Measurements from ENCODE around the gene CDCA4.

Gene CDCA4

DNA sequence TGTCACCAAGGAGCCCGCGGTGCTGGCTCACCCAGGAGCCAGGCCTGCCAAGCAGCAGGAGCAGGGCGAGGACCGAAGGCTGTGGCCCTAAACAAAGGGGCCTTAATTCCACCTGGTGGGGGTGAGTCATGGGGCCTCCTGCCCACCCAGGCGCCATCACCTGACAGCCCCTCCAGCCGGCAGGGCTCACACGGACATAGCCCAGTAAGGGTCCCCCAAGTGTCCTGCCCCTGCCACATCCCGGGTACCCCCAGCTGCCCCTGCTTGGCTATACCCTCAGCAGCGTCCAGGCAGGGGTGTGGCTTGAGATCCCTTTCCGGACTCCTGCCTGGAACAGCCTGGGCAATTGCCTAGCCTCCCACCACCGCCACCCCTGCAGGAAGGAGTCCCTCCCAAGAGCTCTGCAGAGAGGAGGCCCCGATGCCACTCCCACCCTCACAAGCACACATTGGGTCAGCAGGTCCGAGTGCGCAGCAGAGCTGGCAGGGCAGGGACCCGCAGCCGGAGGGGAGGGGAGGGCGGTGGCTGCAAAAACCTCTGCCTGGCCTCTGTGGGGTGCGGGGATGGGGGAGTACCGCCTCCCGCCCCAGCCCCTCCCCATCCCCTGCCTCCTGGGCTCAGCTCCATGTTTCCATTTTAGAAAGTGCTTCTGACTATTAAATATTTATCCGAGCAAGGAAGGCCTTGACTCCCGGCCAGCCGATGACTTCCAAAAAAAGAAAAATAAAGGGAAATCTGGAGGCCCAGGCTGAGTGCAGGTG lies 47.3 kb downstream of the CDCA4 start:
- no peak for FAIRE-seq

DNA sequence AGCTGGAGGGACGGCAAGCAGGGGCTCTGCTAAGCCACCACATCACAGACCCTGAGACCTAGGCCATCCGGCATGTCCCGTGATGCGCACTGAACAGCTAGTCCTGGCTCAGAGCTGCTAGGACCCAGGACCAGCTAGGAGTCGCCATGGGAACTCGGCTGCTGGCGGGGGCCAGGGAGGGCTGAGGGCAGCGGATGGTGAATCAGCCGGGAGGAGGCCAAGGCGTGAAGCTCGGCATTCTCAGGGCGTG lies 47.8 kb downstream of the CDCA4 start:
- no peak for FAIRE-seq

DNA sequence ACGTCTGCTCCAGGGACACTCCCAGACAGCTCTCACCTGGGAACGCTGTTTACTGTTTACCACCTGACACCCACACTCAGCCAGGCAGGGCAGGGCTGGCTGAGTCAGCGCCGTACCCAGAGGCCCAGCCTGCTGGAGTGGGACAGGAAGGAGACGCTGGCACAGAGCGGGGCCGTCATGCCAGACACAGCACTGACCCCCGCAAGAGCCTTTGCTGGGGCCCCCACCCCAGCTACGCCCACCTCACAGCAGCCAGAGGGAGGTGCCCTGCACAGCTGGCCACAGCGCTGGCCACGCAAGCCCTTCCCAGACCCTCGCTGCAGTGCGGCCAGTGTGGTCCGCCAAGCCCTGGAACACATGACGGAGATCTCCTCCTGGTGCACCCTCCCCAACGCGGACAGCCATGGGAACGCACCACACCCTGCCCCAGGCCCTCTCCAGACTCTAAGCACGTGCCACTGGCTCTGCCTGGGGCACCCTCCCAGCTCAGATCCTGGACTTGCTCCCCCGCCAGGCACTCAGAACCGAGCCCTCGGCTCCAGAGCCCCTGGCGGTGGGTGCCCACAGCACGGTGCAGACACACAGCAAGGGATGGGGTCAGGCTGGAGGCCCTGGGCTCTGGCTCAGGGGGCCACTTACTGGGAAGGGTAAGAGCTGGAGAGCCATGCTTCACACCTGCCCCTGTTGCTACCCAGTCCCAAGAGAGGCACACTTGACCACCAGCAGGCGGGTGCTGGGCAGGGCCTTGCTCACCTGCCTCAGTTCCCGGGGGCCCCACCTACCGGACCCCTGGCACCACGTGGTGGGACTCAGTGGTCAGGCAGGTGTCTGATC lies 48.4 kb downstream of the CDCA4 start:
- peak; percentile 21 for FAIRE-seq

GRCh38 chr14:104971447-104972240 lies 49.2 kb downstream of the CDCA4 start:
- FAIRE-seq: no peak

GRCh38 chr14:104970231-104971068 lies 50.4 kb downstream of the CDCA4 start:
- no peak for FAIRE-seq

DNA sequence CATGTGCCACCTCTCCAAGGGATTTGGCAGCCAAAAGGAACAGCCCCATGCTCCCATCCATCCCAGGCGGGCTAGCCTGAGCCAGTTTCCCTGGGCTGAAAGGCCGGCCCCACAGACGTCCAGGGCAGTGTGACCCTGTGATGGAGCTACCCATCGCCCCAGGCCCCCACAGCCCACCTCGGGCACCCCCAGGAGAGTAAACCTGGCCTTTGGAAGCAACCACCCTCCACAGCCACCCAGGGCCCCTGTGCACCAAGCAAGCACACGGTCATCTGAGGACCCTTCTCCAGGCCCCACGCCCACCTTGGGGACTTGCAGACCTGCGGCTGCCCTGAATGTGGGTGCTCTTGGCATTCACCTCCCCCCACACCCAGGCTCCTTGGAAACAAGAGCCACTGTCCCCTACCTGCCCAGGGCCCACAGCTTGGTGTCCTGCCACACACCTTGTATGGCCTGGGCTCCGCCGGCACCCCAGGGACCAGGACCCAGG lies 51.1 kb downstream of the CDCA4 start:
- FAIRE-seq: no peak

GRCh38 chr14:104968541-104969401 lies 52.1 kb downstream of the CDCA4 start:
- no peak for FAIRE-seq

GRCh38 chr14:104968153-104968527 lies 52.7 kb downstream of the CDCA4 start:
- FAIRE-seq: no peak

DNA sequence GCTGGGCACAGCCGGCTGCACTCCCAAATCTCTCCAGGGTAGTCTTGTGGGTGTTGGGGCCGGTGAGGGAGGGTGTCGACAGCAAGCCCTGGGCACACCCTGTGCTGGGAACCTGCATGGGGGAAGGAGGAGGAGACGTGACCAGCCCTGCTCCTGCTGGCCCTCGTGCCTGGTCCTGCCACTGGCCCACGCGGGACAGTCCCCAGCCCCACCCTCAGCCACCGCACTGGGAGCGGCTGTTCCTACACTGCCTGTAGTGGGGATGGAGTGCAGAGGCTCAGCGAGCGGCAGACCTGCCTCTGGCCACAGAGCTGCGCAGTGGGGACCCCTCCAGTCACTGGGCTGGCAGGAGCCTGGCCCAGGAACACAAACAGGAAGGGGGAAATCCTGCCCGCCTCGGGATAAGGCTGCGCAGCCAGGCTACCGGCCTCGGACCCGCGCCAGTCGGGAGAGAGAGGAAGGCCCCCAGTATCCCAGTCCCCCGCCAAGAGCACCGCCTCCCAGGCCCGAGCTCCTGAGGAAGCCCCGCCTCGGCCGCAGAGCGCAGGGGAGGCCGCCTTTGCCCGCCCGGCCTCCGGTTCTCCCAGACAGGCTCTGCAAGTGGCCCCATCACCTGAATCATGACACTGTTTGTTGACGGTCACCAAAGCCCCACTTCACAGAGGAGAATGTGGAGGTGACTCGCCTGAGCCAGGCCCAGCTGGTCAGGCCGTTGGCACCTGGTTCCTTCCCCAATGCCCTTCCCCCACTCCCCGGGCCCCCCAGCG lies 53.3 kb downstream of the CDCA4 start:
- FAIRE-seq: no peak

DNA sequence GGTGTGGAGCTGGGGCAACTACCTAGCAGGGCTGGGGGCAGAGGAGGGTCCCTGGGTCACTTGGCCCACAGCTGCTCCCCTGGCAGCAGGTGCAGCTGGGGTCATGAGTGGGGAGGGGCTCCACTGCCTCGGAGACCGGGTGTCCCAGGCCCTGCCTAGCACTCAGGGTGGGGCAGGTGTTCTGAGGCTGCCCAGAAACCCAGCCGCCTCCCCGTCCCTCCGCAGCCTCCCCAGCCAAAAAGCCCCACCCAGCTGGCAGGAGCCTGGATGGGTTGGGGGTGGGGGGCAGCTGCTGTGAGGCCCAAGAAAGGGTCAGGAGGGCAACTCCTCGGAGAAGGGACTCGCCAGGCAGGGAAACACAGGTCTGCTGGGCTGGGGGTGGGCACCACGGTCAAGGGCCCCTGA lies 53.9 kb downstream of the CDCA4 start:
- FAIRE-seq: no peak

- FAIRE-seq: no peak
Measured at GRCh38 chr14:104966261-104966865, 54.5 kb downstream of the CDCA4 start.

DNA sequence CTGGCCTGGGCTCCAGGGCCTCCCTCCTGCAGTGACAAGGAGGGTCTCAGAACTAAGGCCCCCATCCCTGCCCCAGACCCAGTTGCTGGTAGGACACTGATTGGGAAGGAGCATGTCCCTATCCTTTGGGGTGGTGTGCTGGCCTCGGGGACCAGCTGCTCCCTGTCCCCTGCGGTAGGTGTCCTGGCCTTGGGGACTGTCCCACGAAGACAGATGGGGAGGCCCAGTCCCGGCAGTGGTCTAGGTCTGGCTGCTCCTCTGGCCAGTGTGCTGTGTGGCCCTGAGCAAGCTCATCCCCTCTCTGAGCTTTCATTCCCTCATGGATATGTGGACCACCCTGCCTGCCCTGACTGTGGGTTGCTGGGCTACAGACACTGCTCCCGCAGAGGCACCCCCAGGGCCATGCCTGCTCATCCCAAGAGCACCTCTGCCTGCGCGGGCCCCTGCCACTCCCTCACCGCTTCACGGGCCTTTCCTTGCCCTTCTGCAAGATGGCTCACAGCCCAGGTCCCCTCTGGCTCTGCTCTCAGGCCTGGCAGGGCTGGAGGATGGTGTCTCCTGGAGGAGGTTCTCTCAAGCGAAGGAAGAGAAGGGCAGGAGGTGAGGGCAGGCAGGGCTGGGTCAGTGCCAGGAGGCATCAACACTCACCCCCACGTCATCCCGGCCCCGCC lies 55.2 kb downstream of the CDCA4 start:
- no peak for FAIRE-seq

GRCh38 chr14:104964546-104964945 lies 56.3 kb downstream of the CDCA4 start:
- no peak for FAIRE-seq

Data from islet of Langerhans (tissue), 1 donor.